Measurements from ENCODE around the gene VWA8. TPM values are rescaled to one million over a fixed set of nuclear protein-coding genes. Genes with fewer than 3 reads are reported as not detected.

VWA8 gene
- polyA plus RNA-seq, 1 of the 3 experiments (the other 2 are of a cell fraction): 5.5 TPM

DNA sequence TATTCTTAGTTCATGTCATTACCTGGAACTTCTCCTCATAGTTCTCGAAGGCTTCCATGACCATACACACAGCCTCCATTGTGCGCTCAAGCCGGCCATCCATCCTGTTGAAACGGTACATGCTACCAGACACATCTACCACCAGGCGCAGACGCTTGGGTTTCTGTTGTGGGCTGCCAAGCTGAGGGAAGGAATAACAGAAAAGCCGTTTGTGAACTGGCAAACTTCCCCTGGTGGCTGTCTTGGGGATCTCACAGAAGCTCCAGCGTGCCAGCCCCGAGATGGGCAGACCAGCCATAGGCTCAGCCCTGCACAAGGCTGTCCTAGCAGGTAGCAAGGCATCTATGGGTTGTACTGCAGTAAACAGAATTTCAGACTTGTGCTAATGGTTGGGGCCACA is 373.4 kb downstream of the VWA8 start:
- H3K9me3 ChIP-seq: no peaks in the 10 kb centered on the region
- no peak for DNase-seq
- H3K9me2 ChIP-seq: no peaks in the 10 kb centered on the region
- no peak overlapping the region for H3K9ac ChIP-seq
- no peak overlapping the region for H3K27ac ChIP-seq (ENCODE audit: low read depth in 2 of 2, low read length in 1 of 2)
- ChIA-PET POLR2A (no interaction called here), CTCF (interaction anchor here (2.3 kb wide), 1 partner anchor 8 kb away, joined by 6 read pairs; no protein-coding TSS in a partner anchor)
- H2AFZ ChIP-seq (ENCODE audit: low read depth): no peak overlapping the region
- H3K79me2 ChIP-seq (ENCODE audit: insufficient read depth): no peaks in the 10 kb centered on the region
- H3K36me3 ChIP-seq (replicated peaks in 1 of 2; ENCODE audit: control insufficient read depth in 1 of 2, insufficient read depth in 2 of 2, low read length in 1 of 2): peaks cover 3 to 6% of the 10 kb centered on the region in 2 experiments
- no peak for TF ChIP-seq FOXM1 (IDR thresholded peaks at IDR 0.05; ENCODE audit: low read depth)
- TF ChIP-seq, protein P1, sequence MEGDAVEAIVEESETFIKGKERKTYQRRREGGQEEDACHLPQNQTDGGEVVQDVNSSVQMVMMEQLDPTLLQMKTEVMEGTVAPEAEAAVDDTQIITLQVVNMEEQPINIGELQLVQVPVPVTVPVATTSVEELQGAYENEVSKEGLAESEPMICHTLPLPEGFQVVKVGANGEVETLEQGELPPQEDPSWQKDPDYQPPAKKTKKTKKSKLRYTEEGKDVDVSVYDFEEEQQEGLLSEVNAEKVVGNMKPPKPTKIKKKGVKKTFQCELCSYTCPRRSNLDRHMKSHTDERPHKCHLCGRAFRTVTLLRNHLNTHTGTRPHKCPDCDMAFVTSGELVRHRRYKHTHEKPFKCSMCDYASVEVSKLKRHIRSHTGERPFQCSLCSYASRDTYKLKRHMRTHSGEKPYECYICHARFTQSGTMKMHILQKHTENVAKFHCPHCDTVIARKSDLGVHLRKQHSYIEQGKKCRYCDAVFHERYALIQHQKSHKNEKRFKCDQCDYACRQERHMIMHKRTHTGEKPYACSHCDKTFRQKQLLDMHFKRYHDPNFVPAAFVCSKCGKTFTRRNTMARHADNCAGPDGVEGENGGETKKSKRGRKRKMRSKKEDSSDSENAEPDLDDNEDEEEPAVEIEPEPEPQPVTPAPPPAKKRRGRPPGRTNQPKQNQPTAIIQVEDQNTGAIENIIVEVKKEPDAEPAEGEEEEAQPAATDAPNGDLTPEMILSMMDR (IDR thresholded peaks at IDR 0.05): peak; percentile 13; the same call in 1 of the 2 replicates
- H3K27me3 ChIP-seq (ENCODE audit: insufficient read depth): no peaks in the 10 kb centered on the region
- no peaks in the 10 kb centered on the region for H3K4me1 ChIP-seq (ENCODE audit: control insufficient read depth in 1 of 2, insufficient read depth in 2 of 2, low read depth in 1 of 2, low read length in 1 of 2)
- H4K20me1 ChIP-seq (ENCODE audit: insufficient read depth): no peaks in the 10 kb centered on the region
- H3F3A ChIP-seq (replicated peaks; ENCODE audit: insufficient read depth): peaks cover 4% of the 10 kb centered on the region
- no peak overlapping the region for H3K4me2 ChIP-seq
- no peak overlapping the region for H3K4me3 ChIP-seq (ENCODE audit: low read depth in 2 of 2, low read length in 1 of 2)
- 94% methylated on average over 9 of the region's 9 CpGs for WGBS (ENCODE audit: low lambda C conversion rate)

DNA sequence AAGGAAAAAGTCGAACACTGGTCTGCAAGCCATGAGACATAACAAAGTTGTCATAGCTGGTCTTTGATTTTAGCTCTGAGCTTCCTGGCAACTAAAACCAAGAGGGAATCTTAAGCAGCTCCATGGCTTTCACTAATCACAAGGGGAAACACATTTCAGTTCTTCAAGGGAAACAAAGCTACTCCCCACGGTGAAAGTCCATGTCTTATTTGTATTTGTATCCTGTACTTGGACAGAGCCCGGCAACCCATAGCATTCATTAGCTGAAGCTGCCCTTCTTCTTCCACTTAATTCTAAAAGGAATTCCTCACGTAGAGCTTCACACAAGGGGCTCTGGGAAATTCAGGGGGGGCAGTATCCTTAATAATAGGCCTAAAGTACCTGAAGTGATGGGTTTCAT is 374.7 kb downstream of the VWA8 start:
- H3K27me3 ChIP-seq (ENCODE audit: insufficient read depth): no peaks in the 10 kb centered on the region
- POLR2A ChIA-PET: no interaction called here
- 91% methylated on average over 4 of the region's 4 CpGs for WGBS (ENCODE audit: low lambda C conversion rate)
- TF ChIP-seq RCOR1 (IDR thresholded peaks at IDR 0.05; ENCODE audit: low read length): no peak
- TF ChIP-seq JUND (IDR thresholded peaks at IDR 0.05): no peak
- TF ChIP-seq GABPA (IDR thresholded peaks at IDR 0.05; ENCODE audit: low read depth): no peak
- no peak for TF ChIP-seq EZH2phosphoT487 (IDR thresholded peaks at IDR 0.05; ENCODE audit: borderline replicate concordance, low read depth)
- TF ChIP-seq MEF2A (IDR thresholded peaks at IDR 0.05; ENCODE audit: borderline replicate concordance, low read depth): no peak
- TF ChIP-seq RFX5 (IDR thresholded peaks at IDR 0.05; ENCODE audit: low read length): no peak
- no peak for TF ChIP-seq RXRA (IDR thresholded peaks at IDR 0.05; ENCODE audit: borderline replicate concordance, low read depth)
- TF ChIP-seq POLR2AphosphoS5 (IDR thresholded peaks at IDR 0.05; ENCODE audit: low read depth, low read length): no peak
- TF ChIP-seq, protein P1 (IDR thresholded peaks at IDR 0.05): no peak
- TF ChIP-seq YY1 (IDR thresholded peaks at IDR 0.05; ENCODE audit: low read depth): no peak
- no peak for TF ChIP-seq FOXJ3 (CRISPR knock-in tag; IDR thresholded peaks at IDR 0.05)
- TF ChIP-seq RAD21 (IDR thresholded peaks at IDR 0.05; ENCODE audit: low read length): no peak
- TF ChIP-seq, protein P2, sequence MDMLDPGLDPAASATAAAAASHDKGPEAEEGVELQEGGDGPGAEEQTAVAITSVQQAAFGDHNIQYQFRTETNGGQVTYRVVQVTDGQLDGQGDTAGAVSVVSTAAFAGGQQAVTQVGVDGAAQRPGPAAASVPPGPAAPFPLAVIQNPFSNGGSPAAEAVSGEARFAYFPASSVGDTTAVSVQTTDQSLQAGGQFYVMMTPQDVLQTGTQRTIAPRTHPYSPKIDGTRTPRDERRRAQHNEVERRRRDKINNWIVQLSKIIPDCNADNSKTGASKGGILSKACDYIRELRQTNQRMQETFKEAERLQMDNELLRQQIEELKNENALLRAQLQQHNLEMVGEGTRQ (IDR thresholded peaks at IDR 0.05; ENCODE audit: borderline replicate concordance, low read depth, low read length): no peak
- TF ChIP-seq, protein P3, sequence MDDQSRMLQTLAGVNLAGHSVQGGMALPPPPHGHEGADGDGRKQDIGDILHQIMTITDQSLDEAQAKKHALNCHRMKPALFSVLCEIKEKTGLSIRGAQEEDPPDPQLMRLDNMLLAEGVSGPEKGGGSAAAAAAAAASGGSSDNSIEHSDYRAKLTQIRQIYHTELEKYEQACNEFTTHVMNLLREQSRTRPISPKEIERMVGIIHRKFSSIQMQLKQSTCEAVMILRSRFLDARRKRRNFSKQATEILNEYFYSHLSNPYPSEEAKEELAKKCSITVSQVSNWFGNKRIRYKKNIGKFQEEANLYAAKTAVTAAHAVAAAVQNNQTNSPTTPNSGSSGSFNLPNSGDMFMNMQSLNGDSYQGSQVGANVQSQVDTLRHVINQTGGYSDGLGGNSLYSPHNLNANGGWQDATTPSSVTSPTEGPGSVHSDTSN (IDR thresholded peaks at IDR 0.05): no peak
- TF ChIP-seq TCF12 (IDR thresholded peaks at IDR 0.05): no peak
- TF ChIP-seq TEAD4 (IDR thresholded peaks at IDR 0.05; ENCODE audit: borderline replicate concordance, insufficient read depth): no peak
- TF ChIP-seq GATA2 (CRISPR knock-in tag; IDR thresholded peaks at IDR 0.05): no peak
- TF ChIP-seq, protein P4, sequence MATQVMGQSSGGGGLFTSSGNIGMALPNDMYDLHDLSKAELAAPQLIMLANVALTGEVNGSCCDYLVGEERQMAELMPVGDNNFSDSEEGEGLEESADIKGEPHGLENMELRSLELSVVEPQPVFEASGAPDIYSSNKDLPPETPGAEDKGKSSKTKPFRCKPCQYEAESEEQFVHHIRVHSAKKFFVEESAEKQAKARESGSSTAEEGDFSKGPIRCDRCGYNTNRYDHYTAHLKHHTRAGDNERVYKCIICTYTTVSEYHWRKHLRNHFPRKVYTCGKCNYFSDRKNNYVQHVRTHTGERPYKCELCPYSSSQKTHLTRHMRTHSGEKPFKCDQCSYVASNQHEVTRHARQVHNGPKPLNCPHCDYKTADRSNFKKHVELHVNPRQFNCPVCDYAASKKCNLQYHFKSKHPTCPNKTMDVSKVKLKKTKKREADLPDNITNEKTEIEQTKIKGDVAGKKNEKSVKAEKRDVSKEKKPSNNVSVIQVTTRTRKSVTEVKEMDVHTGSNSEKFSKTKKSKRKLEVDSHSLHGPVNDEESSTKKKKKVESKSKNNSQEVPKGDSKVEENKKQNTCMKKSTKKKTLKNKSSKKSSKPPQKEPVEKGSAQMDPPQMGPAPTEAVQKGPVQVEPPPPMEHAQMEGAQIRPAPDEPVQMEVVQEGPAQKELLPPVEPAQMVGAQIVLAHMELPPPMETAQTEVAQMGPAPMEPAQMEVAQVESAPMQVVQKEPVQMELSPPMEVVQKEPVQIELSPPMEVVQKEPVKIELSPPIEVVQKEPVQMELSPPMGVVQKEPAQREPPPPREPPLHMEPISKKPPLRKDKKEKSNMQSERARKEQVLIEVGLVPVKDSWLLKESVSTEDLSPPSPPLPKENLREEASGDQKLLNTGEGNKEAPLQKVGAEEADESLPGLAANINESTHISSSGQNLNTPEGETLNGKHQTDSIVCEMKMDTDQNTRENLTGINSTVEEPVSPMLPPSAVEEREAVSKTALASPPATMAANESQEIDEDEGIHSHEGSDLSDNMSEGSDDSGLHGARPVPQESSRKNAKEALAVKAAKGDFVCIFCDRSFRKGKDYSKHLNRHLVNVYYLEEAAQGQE (IDR thresholded peaks at IDR 0.05; ENCODE audit: low read depth, low read length): no peak

More for the DNA sequence above, 374.7 kb downstream of the VWA8 start:
- Histone ChIP-seq H4K20me1 (ENCODE audit: insufficient read depth) (no peaks in the 10 kb centered on the region), H3K36me3 (replicated peaks in 1 of 2; ENCODE audit: control insufficient read depth in 1 of 2, insufficient read depth in 2 of 2, low read length in 1 of 2) (peaks cover 3 to 6% of the 10 kb centered on the region in 2 experiments), H2AFZ (ENCODE audit: low read depth) (no peak overlapping the region), H3K9ac (no peak overlapping the region), H3K9me3 (no peaks in the 10 kb centered on the region), H3K27ac (ENCODE audit: low read depth in 2 of 2, low read length in 1 of 2) (no peak overlapping the region), H3K4me1 (ENCODE audit: control insufficient read depth in 1 of 2, insufficient read depth in 2 of 2, low read depth in 1 of 2, low read length in 1 of 2) (no peaks in the 10 kb centered on the region), H3K9me2 (no peaks in the 10 kb centered on the region), H3F3A (replicated peaks; ENCODE audit: insufficient read depth) (peaks cover 4% of the 10 kb centered on the region), H3K79me2 (ENCODE audit: insufficient read depth) (no peaks in the 10 kb centered on the region), H3K4me2 (no peak overlapping the region), H3K4me3 (ENCODE audit: low read depth in 2 of 2, low read length in 1 of 2) (no peak overlapping the region)
- no peak for DNase-seq
- CTCF ChIA-PET: interaction anchor here (0.6 to 2.3 kb wide), 2 partner anchors 10 to 67 kb away, joined by 3 to 6 read pairs; no protein-coding TSS in a partner anchor
